ENCODE results near the gene MAP3K8.

MAP3K8 gene

GRCh38 chr10:30433730-30434272, at the start of gene MAP3K8:
TSS of gene MAP3K8 (plus strand) at chr10:30434184. CDS start at chr10:30438939, 4,755 bp downstream.
- DNase-seq: peak; percentile 43

GRCh38 chr10:30384701-30385201, 49.2 kb upstream of the MAP3K8 start:
- no peak for DNase-seq

GRCh38 chr10:30386801-30387588, 47.0 kb upstream of the MAP3K8 start:
- DNase-seq: no peak

- DNase-seq: no peak
Measured at GRCh38 chr10:30387646-30388243, 46.2 kb upstream of the MAP3K8 start.

- DNase-seq: no peak
Measured at GRCh38 chr10:30389543-30389942, 44.4 kb upstream of the MAP3K8 start.

GRCh38 chr10:30390207-30390606, 43.8 kb upstream of the MAP3K8 start:
- no peak for DNase-seq

- DNase-seq: no peak
Measured at GRCh38 chr10:30391266-30391665, 42.7 kb upstream of the MAP3K8 start.

- DNase-seq: peak; percentile 3
Measured at GRCh38 chr10:30392564-30392990, 41.4 kb upstream of the MAP3K8 start.

GRCh38 chr10:30396293-30396692, 37.7 kb upstream of the MAP3K8 start:
- DNase-seq: no peak

- no peak for DNase-seq
Measured at GRCh38 chr10:30396698-30397097, 37.3 kb upstream of the MAP3K8 start.

GRCh38 chr10:30398193-30398592, 35.8 kb upstream of the MAP3K8 start:
- no peak for DNase-seq

GRCh38 chr10:30398788-30399187, 35.2 kb upstream of the MAP3K8 start:
- no peak for DNase-seq

GRCh38 chr10:30403494-30403893, 30.5 kb upstream of the MAP3K8 start:
- no peak for DNase-seq

- no peak for DNase-seq
Measured at GRCh38 chr10:30404540-30404939, 29.4 kb upstream of the MAP3K8 start.

GRCh38 chr10:30411263-30411662, 22.7 kb upstream of the MAP3K8 start:
- DNase-seq: no peak

GRCh38 chr10:30412901-30413300, 21.1 kb upstream of the MAP3K8 start:
- no peak for DNase-seq

- peak; percentile 18 for DNase-seq
Measured at GRCh38 chr10:30413996-30414576, 19.9 kb upstream of the MAP3K8 start.

GRCh38 chr10:30415593-30415992, 18.4 kb upstream of the MAP3K8 start:
- no peak for DNase-seq

GRCh38 chr10:30417301-30417700, 16.7 kb upstream of the MAP3K8 start:
- no peak for DNase-seq

GRCh38 chr10:30420266-30420665, 13.7 kb upstream of the MAP3K8 start:
- no peak for DNase-seq

- DNase-seq: no peak
Measured at GRCh38 chr10:30420766-30421165, 13.2 kb upstream of the MAP3K8 start.

GRCh38 chr10:30422151-30422695, 11.8 kb upstream of the MAP3K8 start:
- DNase-seq: no peak

- DNase-seq: peak; percentile 9
Measured at GRCh38 chr10:30422981-30423654, 10.9 kb upstream of the MAP3K8 start.
